Loucy (cell line): ENCODE results near the gene CACHD1.

Experiments used
- H2AFZ ChIP-seq: fragments of 200-600 bp; sonication (generic); 2 replicates; pipeline ENCODE4 v1.6.0; 2016; ENCODE audit warnings: antibody characterized with exemption, mild to moderate bottlenecking, low read length, moderate library complexity
- H3F3A ChIP-seq: fragments of 200-600 bp; 2 replicates; pipeline ENCODE4 v1.6.0; 2016; ENCODE audit warnings: antibody characterized with exemption, low read depth, mild to moderate bottlenecking
- H3K27me3 ChIP-seq: fragments of 200-600 bp; sonication (generic); 2 replicates; pipeline ENCODE4 v1.6.1; 2014; ENCODE audit warnings: low read length, mild to moderate bottlenecking; ENCODE audit not compliant: insufficient read depth, poor library complexity, severe bottlenecking
- H3K36me3 ChIP-seq: fragments of 200-600 bp; sonication (generic); 2 replicates; pipeline ENCODE4 v1.6.1; 2016; ENCODE audit warnings: low read length; ENCODE audit not compliant: insufficient read depth
- H3K4me1 ChIP-seq: fragments of 200-600 bp; sonication (generic); 2 replicates; pipeline ENCODE4 v1.5.1; 2014; ENCODE audit warnings: low read length, mild to moderate bottlenecking; ENCODE audit not compliant: insufficient read depth, poor library complexity, severe bottlenecking
- H3K4me2 ChIP-seq: fragments of 200-600 bp; sonication (generic); 2 replicates; pipeline ENCODE4 v1.6.0; 2014; ENCODE audit warnings: antibody characterized with exemption, low read length, low read depth, mild to moderate bottlenecking; ENCODE audit not compliant: poor library complexity, severe bottlenecking
- H3K4me3 ChIP-seq: fragments of 200-600 bp; sonication (generic); 2 replicates; pipeline ENCODE4 v1.5.1; 2014; ENCODE audit warnings: low read length, mild to moderate bottlenecking, mixed read lengths; ENCODE audit not compliant: poor library complexity, severe bottlenecking
- H3K79me2 ChIP-seq: fragments of 200-600 bp; sonication (generic); 2 replicates; pipeline ENCODE4 v1.6.1; 2014; ENCODE audit warnings: low read length; ENCODE audit not compliant: insufficient read depth
- H3K9ac ChIP-seq: fragments of 200-600 bp; sonication (generic); 2 replicates; pipeline ENCODE4 v1.6.0; 2014; ENCODE audit warnings: mild to moderate bottlenecking, low read depth, low read length, moderate library complexity; ENCODE audit not compliant: poor library complexity, severe bottlenecking
- H3K9me2 ChIP-seq: fragments of 200-600 bp; sonication (generic); replicated peaks from 2 replicates; pipeline ENCODE4 v1.6.1; 2016; ENCODE audit warnings: low read depth, low read length, mixed read lengths
- H3K9me3 ChIP-seq: fragments of 200-600 bp; sonication (generic); 2 replicates; pipeline ENCODE4 v1.6.1; 2014; ENCODE audit warnings: mild to moderate bottlenecking, antibody characterized with exemption, low read length, low read depth; ENCODE audit not compliant: insufficient read depth
- H4K20me1 ChIP-seq: fragments of 200-600 bp; sonication (generic); 2 replicates; pipeline ENCODE4 v1.6.0; 2014; ENCODE audit warnings: antibody characterized with exemption, low read length, mild to moderate bottlenecking; ENCODE audit not compliant: insufficient read depth, poor library complexity, severe bottlenecking
- EZH2phosphoT487 ChIP-seq: fragments of 200-600 bp; IDR thresholded peaks from 2 replicates; pipeline ENCODE4 v1.6.1; 2018; ENCODE audit warnings: antibody characterized with exemption, mild to moderate bottlenecking, moderate library complexity, borderline replicate concordance
- TF ChIP-seq, protein P1 (sequence below): fragments of 200-600 bp; sonication (generic); conservative IDR thresholded peaks from 2 replicates; pipeline ENCODE4 v1.5.1; 2014; ENCODE audit warnings: mild to moderate bottlenecking, antibody characterized with exemption, low read length

Gene CACHD1

DNA sequence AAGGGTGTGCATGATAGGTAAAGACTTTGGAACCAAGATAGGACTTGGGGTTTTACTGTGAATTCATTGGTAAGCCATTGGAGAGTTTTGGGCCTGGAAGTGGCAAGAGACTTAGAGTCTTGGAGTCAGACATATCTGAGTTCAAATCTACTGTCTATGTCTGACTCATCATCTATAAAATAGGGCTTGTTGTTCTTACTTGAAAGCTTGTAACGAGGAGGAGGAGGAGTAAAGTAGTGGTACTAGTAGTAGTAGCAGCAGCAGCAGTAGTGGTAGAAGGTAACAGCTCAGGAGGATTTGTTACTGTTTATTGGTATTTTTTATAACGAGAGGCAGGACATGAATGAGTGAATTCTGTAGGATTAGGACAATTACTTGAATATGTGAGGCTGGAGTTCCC is 62.7 kb downstream of the CACHD1 start:
- Histone ChIP-seq H3K4me1 (peaks cover 29% of the 10 kb centered on the region), H3K27me3 (no peaks in the 10 kb centered on the region), H3F3A (no peaks in the 10 kb centered on the region), H3K4me2 (no peak overlapping the region), H3K4me3 (no peak overlapping the region), H2AFZ (no peak overlapping the region), H3K36me3 (no peaks in the 10 kb centered on the region), H3K9ac (no peak overlapping the region), H3K9me3 (no peaks in the 10 kb centered on the region), H4K20me1 (peaks cover 4% of the 10 kb centered on the region), H3K9me2 (no peaks in the 10 kb centered on the region), H3K79me2 (peaks cover 72% of the 10 kb centered on the region)
- no peak for TF ChIP-seq EZH2phosphoT487
- TF ChIP-seq, protein P1, sequence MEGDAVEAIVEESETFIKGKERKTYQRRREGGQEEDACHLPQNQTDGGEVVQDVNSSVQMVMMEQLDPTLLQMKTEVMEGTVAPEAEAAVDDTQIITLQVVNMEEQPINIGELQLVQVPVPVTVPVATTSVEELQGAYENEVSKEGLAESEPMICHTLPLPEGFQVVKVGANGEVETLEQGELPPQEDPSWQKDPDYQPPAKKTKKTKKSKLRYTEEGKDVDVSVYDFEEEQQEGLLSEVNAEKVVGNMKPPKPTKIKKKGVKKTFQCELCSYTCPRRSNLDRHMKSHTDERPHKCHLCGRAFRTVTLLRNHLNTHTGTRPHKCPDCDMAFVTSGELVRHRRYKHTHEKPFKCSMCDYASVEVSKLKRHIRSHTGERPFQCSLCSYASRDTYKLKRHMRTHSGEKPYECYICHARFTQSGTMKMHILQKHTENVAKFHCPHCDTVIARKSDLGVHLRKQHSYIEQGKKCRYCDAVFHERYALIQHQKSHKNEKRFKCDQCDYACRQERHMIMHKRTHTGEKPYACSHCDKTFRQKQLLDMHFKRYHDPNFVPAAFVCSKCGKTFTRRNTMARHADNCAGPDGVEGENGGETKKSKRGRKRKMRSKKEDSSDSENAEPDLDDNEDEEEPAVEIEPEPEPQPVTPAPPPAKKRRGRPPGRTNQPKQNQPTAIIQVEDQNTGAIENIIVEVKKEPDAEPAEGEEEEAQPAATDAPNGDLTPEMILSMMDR = no peak

GRCh38 chr1:64535938-64536835 is 66.3 kb downstream of the CACHD1 start:
- Histone ChIP-seq H4K20me1 (peaks cover 2% of the 10 kb centered on the region), H3K9ac (no peak overlapping the region), H2AFZ (no peak overlapping the region), H3K79me2 (peaks cover 76% of the 10 kb centered on the region), H3F3A (no peaks in the 10 kb centered on the region), H3K4me3 (no peak overlapping the region), H3K27me3 (no peaks in the 10 kb centered on the region), H3K4me1 (peaks cover 56% of the 10 kb centered on the region), H3K4me2 (no peak overlapping the region), H3K36me3 (no peaks in the 10 kb centered on the region), H3K9me2 (no peaks in the 10 kb centered on the region), H3K9me3 (no peaks in the 10 kb centered on the region)
- no peak for TF ChIP-seq EZH2phosphoT487
- TF ChIP-seq, protein P1 = no peak

DNA sequence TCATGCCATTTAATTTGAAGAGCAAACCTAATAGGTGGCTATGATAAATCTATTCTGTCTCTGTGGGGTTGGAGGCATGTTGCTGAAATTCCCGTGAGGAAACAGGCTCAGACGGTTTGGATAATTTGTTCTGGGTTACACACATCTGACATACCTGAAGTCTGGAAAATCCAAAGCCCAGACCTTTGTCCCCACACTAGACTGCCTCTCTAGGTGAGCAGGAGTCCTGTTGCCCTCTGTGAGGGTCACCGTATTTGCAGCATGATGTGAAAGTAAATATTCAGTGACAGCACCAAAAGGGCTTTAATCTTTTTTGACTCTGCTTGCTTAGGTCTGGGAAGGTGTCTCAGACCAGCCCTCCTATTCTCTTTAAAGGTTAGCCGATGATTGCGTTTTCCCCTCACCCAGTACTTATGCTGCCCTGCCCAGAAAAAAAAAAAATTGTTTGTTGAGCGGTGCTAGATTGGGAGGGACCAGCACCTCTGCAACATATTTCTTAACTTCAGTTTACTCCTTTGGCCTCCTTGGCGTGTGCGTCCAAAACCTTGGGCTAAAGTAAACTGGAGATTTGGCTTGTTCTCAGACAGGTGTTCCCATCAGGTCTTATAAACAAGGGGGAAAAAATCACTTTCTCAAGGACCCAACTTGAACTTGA is 67.0 kb downstream of the CACHD1 start:
- Histone ChIP-seq H3K79me2 (peaks cover 79% of the 10 kb centered on the region), H2AFZ (no peak overlapping the region), H4K20me1 (no peaks in the 10 kb centered on the region), H3K9ac (no peak overlapping the region), H3K9me2 (no peaks in the 10 kb centered on the region), H3F3A (no peaks in the 10 kb centered on the region), H3K4me3 (no peak overlapping the region), H3K27me3 (no peaks in the 10 kb centered on the region), H3K36me3 (no peaks in the 10 kb centered on the region), H3K4me1 (peaks cover 55% of the 10 kb centered on the region), H3K4me2 (no peak overlapping the region), H3K9me3 (no peaks in the 10 kb centered on the region)
- no peak for TF ChIP-seq EZH2phosphoT487
- TF ChIP-seq, protein P1 = no peak
